HEK293 (cell line): Measurements from ENCODE around the gene CBX5.

Experiments used
- CTCF ChIA-PET: fragments of 350-600 bp; formaldehyde crosslinking; extraction: SDS; loops from one replicate; lab custom pipeline; 2021; ENCODE audit warnings: antibody characterized with exemption; lab: Yijun Ruan, JAX
- POLR2A ChIA-PET: fragments of 300-600 bp; formaldehyde crosslinking; extraction: SDS; loops from one replicate; lab custom pipeline; 2020; ENCODE audit warnings: antibody characterized with exemption, inconsistent platforms; lab: Yijun Ruan, JAX
- H3K27ac ChIP-seq: fragments of 200-500 bp; sonication (Bioruptor generic); 2 replicates; pipeline ENCODE4 v1.5.1; 2014; ENCODE audit warnings: low read depth, low read length, control low read depth, inconsistent platforms; ENCODE audit errors: extremely low read depth
- H3K36me3 ChIP-seq, 2 experiments: fragments of 200-500 bp in 1 of 2; sonication (Bioruptor generic) in 1 of 2; 1 replicate in 1 of 2; 2 replicates in 1 of 2; pipeline ENCODE4 v1.5.1; 2014 to 2017; ENCODE audit warnings: inconsistent platforms in 2 of 2, low read length in 2 of 2; ENCODE audit not compliant: control insufficient read depth in 2 of 2, insufficient read depth in 1 of 2
- H3K4me1 ChIP-seq: fragments of 200-500 bp; sonication (Bioruptor generic); 2 replicates; pipeline ENCODE4 v1.5.1; 2014; ENCODE audit warnings: mild to moderate bottlenecking, low read length, inconsistent platforms; ENCODE audit not compliant: control insufficient read depth, insufficient read depth
- H3K4me3 ChIP-seq: 2 replicates; pipeline ENCODE4 v1.5.1; 2011; ENCODE audit warnings: low read depth, mild to moderate bottlenecking, control low read depth, low read length, moderate library complexity
- H3K9me3 ChIP-seq: fragments of 200-500 bp; sonication (Bioruptor generic); 2 replicates; pipeline ENCODE4 v1.5.1; 2014; ENCODE audit warnings: low read depth, low read length, inconsistent platforms; ENCODE audit not compliant: control insufficient read depth, insufficient read depth
- INSM2 ChIP-seq: fragments of 450-650 bp; formaldehyde crosslinking; IDR thresholded peaks from 2 replicates; pipeline ENCODE4 v1.5.1; 2016; ENCODE audit warnings: missing biosample characterization, missing genetic modification characterization
- MZF1 ChIP-seq: fragments of 450-650 bp; formaldehyde crosslinking; IDR thresholded peaks from 2 replicates; pipeline ENCODE4 v1.5.1; 2017; ENCODE audit warnings: missing biosample characterization, missing genetic modification characterization, borderline replicate concordance
- PRDM1 ChIP-seq: fragments of 450-650 bp; formaldehyde crosslinking; IDR thresholded peaks from 2 replicates; pipeline ENCODE4; 2016; ENCODE audit warnings: missing biosample characterization, missing genetic modification characterization
- SETDB1 ChIP-seq: IDR thresholded peaks from one replicate; pipeline ENCODE4 v1.6.1; 2017; ENCODE audit warnings: mild to moderate bottlenecking, low read length, moderate library complexity, mixed read lengths; ENCODE audit not compliant: insufficient read length
- SP3 ChIP-seq: fragments of 450-650 bp; formaldehyde crosslinking; IDR thresholded peaks from 2 replicates; pipeline ENCODE4 v1.5.1; 2016; ENCODE audit warnings: missing biosample characterization, missing genetic modification characterization
- YY1 ChIP-seq: fragments of 450-650 bp; formaldehyde crosslinking; IDR thresholded peaks from 2 replicates; pipeline ENCODE4 v1.5.1; 2018; ENCODE audit warnings: missing biosample characterization, missing genetic modification characterization
- YY2 ChIP-seq: fragments of 450-650 bp; formaldehyde crosslinking; IDR thresholded peaks from 2 replicates; pipeline ENCODE4 v1.5.1; 2016; ENCODE audit warnings: missing biosample characterization, missing genetic modification characterization
- ZBTB48 ChIP-seq: fragments of 450-650 bp; formaldehyde crosslinking; IDR thresholded peaks from 2 replicates; pipeline ENCODE4 v1.5.1; 2016; ENCODE audit warnings: missing biosample characterization, missing genetic modification characterization
- ZNF112 ChIP-seq: fragments of 450-650 bp; formaldehyde crosslinking; IDR thresholded peaks from 2 replicates; pipeline ENCODE4 v1.5.0; 2017; ENCODE audit warnings: missing biosample characterization, missing genetic modification characterization
- ZNF132 ChIP-seq: fragments of 450-650 bp; formaldehyde crosslinking; IDR thresholded peaks from 2 replicates; pipeline ENCODE4 v1.5.1; 2017; ENCODE audit warnings: missing biosample characterization, missing genetic modification characterization, borderline replicate concordance
- ZNF174 ChIP-seq: fragments of 450-650 bp; formaldehyde crosslinking; IDR thresholded peaks from 2 replicates; pipeline ENCODE4 v1.5.0; 2017; ENCODE audit warnings: missing biosample characterization, mild to moderate bottlenecking, missing genetic modification characterization
- ZNF19 ChIP-seq: fragments of 450-650 bp; formaldehyde crosslinking; IDR thresholded peaks from 2 replicates; pipeline ENCODE4; 2016; ENCODE audit warnings: missing biosample characterization, missing genetic modification characterization, low read depth
- ZNF202 ChIP-seq: fragments of 450-650 bp; formaldehyde crosslinking; IDR thresholded peaks from 2 replicates; pipeline ENCODE4 v1.5.1; 2016; ENCODE audit warnings: missing biosample characterization, missing genetic modification characterization, borderline replicate concordance
- ZNF248 ChIP-seq: fragments of 450-650 bp; formaldehyde crosslinking; IDR thresholded peaks from 2 replicates; pipeline ENCODE4 v1.5.1; 2017; ENCODE audit warnings: missing biosample characterization, missing genetic modification characterization
- ZNF335 ChIP-seq: fragments of 450-650 bp; formaldehyde crosslinking; conservative IDR thresholded peaks from 2 replicates; pipeline ENCODE4 v1.5.1; 2016; ENCODE audit warnings: missing biosample characterization, missing genetic modification characterization
- ZNF391 ChIP-seq: fragments of 450-650 bp; formaldehyde crosslinking; IDR thresholded peaks from 2 replicates; pipeline ENCODE4 v1.5.1; 2016; ENCODE audit warnings: low read depth, missing biosample characterization, missing genetic modification characterization, borderline replicate concordance
- ZNF394 ChIP-seq: fragments of 450-650 bp; formaldehyde crosslinking; IDR thresholded peaks from 2 replicates; pipeline ENCODE4 v1.5.1; 2016; ENCODE audit warnings: missing biosample characterization, missing genetic modification characterization, mild to moderate bottlenecking, moderate library complexity, borderline replicate concordance
- ZNF48 ChIP-seq: fragments of 450-650 bp; formaldehyde crosslinking; IDR thresholded peaks from 2 replicates; pipeline ENCODE4 v1.5.1; 2016; ENCODE audit warnings: missing biosample characterization, missing genetic modification characterization
- ZNF558 ChIP-seq: fragments of 450-650 bp; formaldehyde crosslinking; IDR thresholded peaks from 2 replicates; pipeline ENCODE4 v1.5.1; 2016; ENCODE audit warnings: missing biosample characterization, missing genetic modification characterization
- ZNF560 ChIP-seq: fragments of 450-650 bp; formaldehyde crosslinking; IDR thresholded peaks from 2 replicates; pipeline ENCODE4 v1.5.1; 2017; ENCODE audit warnings: missing biosample characterization, missing genetic modification characterization, borderline replicate concordance
- ZNF596 ChIP-seq: fragments of 450-650 bp; IDR thresholded peaks from 2 replicates; pipeline ENCODE4 v1.5.0; 2018; ENCODE audit warnings: missing biosample characterization, mild to moderate bottlenecking, missing genetic modification characterization, moderate library complexity
- ZNF624 ChIP-seq: fragments of 450-650 bp; formaldehyde crosslinking; IDR thresholded peaks from 2 replicates; pipeline ENCODE4 v1.5.1; 2017; ENCODE audit warnings: missing biosample characterization, missing genetic modification characterization
- ZNF704 ChIP-seq: fragments of 450-650 bp; formaldehyde crosslinking; IDR thresholded peaks from 2 replicates; pipeline ENCODE4 v1.5.1; 2016; ENCODE audit warnings: missing biosample characterization, missing genetic modification characterization
- ZNF843 ChIP-seq: fragments of 450-650 bp; formaldehyde crosslinking; IDR thresholded peaks from 2 replicates; pipeline ENCODE4 v1.5.1; 2016; ENCODE audit warnings: missing biosample characterization, missing genetic modification characterization
- ZSCAN5A ChIP-seq: fragments of 450-650 bp; formaldehyde crosslinking; IDR thresholded peaks from 2 replicates; pipeline ENCODE4 v1.5.1; 2016; ENCODE audit warnings: missing biosample characterization, missing genetic modification characterization
- TF ChIP-seq, protein P1 (sequence below): fragments of 450-650 bp; formaldehyde crosslinking; IDR thresholded peaks from 2 replicates; pipeline ENCODE4 v1.5.1; 2016; ENCODE audit warnings: missing biosample characterization, missing genetic modification characterization
- TF ChIP-seq, protein P2 (sequence below): fragments of 450-650 bp; IDR thresholded peaks from 2 replicates; pipeline ENCODE4 v1.5.1; 2018; ENCODE audit warnings: missing biosample characterization, mild to moderate bottlenecking, missing genetic modification characterization

CBX5 gene

GRCh38 chr12:54214553-54215406, 65.1 kb downstream of the CBX5 start:
- ChIA-PET CTCF (interaction anchor here (0.6 to 5.1 kb wide), 75 partner anchors 9 to 733 kb away, joined by 3 to 87 read pairs (median 5); partner anchors contain the start of genes COPZ1, HOXC10, HOXC12 and HOXC4), POLR2A (interaction anchor here (1.0 to 1.2 kb wide), 5 partner anchors 14 to 220 kb away, joined by 3 read pairs; partner anchors contain the start of genes HOXC5 and HOXC8)
- no peaks in the 10 kb centered on the region for H3K36me3 ChIP-seq
- peak overlapping the region; percentile 19 for H3K4me3 ChIP-seq
- H3K4me1 ChIP-seq = no peaks in the 10 kb centered on the region
- no peaks in the 10 kb centered on the region for H3K9me3 ChIP-seq
- no peak overlapping the region for H3K27ac ChIP-seq
- 0 out of 2 replicates have a peak, but pooled peaks have one; percentile 41 for TF ChIP-seq ZNF843
- TF ChIP-seq ZNF19 (tag by site-specific recombination) = no peak
- 0 out of 2 replicates have a peak, but pooled peaks have one; percentile 45 for TF ChIP-seq INSM2 (tag by site-specific recombination)
- peak; percentile 77; the same call in 1 of the 2 replicates for TF ChIP-seq YY1 (tag by site-specific recombination)
- TF ChIP-seq, protein P1, sequence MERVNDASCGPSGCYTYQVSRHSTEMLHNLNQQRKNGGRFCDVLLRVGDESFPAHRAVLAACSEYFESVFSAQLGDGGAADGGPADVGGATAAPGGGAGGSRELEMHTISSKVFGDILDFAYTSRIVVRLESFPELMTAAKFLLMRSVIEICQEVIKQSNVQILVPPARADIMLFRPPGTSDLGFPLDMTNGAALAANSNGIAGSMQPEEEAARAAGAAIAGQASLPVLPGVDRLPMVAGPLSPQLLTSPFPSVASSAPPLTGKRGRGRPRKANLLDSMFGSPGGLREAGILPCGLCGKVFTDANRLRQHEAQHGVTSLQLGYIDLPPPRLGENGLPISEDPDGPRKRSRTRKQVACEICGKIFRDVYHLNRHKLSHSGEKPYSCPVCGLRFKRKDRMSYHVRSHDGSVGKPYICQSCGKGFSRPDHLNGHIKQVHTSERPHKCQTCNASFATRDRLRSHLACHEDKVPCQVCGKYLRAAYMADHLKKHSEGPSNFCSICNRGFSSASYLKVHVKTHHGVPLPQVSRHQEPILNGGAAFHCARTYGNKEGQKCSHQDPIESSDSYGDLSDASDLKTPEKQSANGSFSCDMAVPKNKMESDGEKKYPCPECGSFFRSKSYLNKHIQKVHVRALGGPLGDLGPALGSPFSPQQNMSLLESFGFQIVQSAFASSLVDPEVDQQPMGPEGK (tag by site-specific recombination) = peak; percentile 82
- peak; percentile 66 for TF ChIP-seq ZNF394 (tag by site-specific recombination)
- TF ChIP-seq PRDM1 (tag by site-specific recombination) = no peak
- peak; percentile 86 for TF ChIP-seq ZNF335 (tag by site-specific recombination)
- TF ChIP-seq ZNF560 (tag by site-specific recombination) = no peak
- TF ChIP-seq ZSCAN5A (tag by site-specific recombination) = no peak
- TF ChIP-seq YY2 = peak; percentile 24; the same call in 1 of the 2 replicates
- TF ChIP-seq ZNF112 (tag by site-specific recombination) = no peak
- TF ChIP-seq ZNF391 (tag by site-specific recombination) = peak; percentile 97
- no peak for TF ChIP-seq ZNF48 (tag by site-specific recombination)
- TF ChIP-seq MZF1 (tag by site-specific recombination) = no peak
- no peak for TF ChIP-seq ZNF624 (tag by site-specific recombination)
- no peak for TF ChIP-seq ZNF704
- 0 out of 2 replicates have a peak, but pooled peaks have one; percentile 14 for TF ChIP-seq ZNF596 (tag by site-specific recombination)
- TF ChIP-seq SETDB1 = peak; percentile 77
- no peak for TF ChIP-seq ZNF248 (tag by site-specific recombination)
- TF ChIP-seq ZNF558 (tag by site-specific recombination) = peak; percentile 35
- peak; percentile 85 for TF ChIP-seq SP3
- TF ChIP-seq ZNF132 (tag by site-specific recombination) = no peak
- TF ChIP-seq ZBTB48 (tag by site-specific recombination) = 0 out of 2 replicates have a peak, but pooled peaks have one; percentile 38
- TF ChIP-seq, protein P2, sequence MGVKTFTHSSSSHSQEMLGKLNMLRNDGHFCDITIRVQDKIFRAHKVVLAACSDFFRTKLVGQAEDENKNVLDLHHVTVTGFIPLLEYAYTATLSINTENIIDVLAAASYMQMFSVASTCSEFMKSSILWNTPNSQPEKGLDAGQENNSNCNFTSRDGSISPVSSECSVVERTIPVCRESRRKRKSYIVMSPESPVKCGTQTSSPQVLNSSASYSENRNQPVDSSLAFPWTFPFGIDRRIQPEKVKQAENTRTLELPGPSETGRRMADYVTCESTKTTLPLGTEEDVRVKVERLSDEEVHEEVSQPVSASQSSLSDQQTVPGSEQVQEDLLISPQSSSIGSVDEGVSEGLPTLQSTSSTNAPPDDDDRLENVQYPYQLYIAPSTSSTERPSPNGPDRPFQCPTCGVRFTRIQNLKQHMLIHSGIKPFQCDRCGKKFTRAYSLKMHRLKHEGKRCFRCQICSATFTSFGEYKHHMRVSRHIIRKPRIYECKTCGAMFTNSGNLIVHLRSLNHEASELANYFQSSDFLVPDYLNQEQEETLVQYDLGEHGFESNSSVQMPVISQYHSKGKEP = 0 out of 2 replicates have a peak, but pooled peaks have one; percentile 25
- TF ChIP-seq ZNF202 (tag by site-specific recombination) = no peak
- no peak for TF ChIP-seq ZNF174 (tag by site-specific recombination)
